HFF-Myc (cell line): Measurements from ENCODE around the gene XYLB.
"Not testable (repeated sequence)": the region's sequence is repeated elsewhere in the genome, so short reads cannot be mapped to it uniquely, and the experiment has no call there.

Source experiments
- DNase-seq: peaks from one replicate; pipeline ENCODE4 v3.0.0-alpha.2; 2011; ENCODE audit warnings: low read depth; ENCODE audit errors: extremely low read depth
- H3K4me3 ChIP-seq: replicated peaks from 2 replicates; pipeline ENCODE4 v1.5.1; 2011; ENCODE audit warnings: low read depth, mild to moderate bottlenecking, control low read depth, low read length
- TF ChIP-seq, protein P1 (sequence below): IDR thresholded peaks from 2 replicates; pipeline ENCODE4 v1.5.1; 2012; ENCODE audit warnings: mild to moderate bottlenecking, low read depth, low read length, control low read depth; ENCODE audit errors: missing control alignments

Gene XYLB

DNA sequence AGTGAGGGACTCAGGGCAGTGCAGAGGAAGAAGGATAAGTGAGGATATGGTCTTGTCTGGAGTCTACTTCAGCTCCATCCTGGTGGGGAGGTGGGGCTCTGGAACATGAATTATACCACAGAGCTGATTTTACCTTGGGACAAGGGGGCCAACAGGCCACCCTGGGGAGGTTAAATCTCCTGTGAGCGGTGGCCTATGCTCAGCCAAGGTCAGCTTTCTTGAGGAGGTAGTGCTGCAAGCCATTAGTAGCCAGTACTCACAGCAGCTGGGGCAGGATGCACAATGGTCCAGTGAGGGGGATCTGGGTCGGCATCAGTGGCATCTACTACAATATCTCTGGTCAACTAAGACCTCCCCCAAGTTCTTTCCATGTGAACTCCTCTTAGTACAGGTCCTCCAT is 49.7 kb downstream of the XYLB start:
- H3K4me3 ChIP-seq, result no peak overlapping the region
- TF ChIP-seq, protein P1, sequence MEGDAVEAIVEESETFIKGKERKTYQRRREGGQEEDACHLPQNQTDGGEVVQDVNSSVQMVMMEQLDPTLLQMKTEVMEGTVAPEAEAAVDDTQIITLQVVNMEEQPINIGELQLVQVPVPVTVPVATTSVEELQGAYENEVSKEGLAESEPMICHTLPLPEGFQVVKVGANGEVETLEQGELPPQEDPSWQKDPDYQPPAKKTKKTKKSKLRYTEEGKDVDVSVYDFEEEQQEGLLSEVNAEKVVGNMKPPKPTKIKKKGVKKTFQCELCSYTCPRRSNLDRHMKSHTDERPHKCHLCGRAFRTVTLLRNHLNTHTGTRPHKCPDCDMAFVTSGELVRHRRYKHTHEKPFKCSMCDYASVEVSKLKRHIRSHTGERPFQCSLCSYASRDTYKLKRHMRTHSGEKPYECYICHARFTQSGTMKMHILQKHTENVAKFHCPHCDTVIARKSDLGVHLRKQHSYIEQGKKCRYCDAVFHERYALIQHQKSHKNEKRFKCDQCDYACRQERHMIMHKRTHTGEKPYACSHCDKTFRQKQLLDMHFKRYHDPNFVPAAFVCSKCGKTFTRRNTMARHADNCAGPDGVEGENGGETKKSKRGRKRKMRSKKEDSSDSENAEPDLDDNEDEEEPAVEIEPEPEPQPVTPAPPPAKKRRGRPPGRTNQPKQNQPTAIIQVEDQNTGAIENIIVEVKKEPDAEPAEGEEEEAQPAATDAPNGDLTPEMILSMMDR, result no peak
- no peak for DNase-seq

DNA sequence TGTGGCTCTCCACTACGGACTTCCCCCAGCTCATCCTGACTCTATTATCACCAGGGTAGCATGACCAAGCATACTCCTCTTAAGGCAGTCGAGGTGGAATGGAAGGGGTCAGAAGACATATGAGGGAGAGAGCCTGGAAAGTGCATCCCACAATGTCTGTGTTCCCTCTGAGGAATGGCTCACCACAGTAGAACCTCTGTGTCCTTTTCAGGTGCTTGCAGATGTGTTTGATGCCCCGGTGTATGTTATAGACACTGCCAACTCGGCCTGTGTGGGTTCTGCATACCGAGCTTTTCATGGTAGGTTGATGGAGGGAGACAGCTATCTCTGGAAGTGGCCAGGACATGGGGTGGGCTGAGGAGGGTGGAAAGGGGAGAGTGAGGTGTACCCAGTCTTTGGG is 50.3 kb downstream of the XYLB start:
- H3K4me3 ChIP-seq, result no peak overlapping the region
- TF ChIP-seq, protein P1, result no peak
- no peak for DNase-seq

GRCh38 chr3:38397320-38397719 is 50.7 kb downstream of the XYLB start:
- H3K4me3 ChIP-seq, result no peak overlapping the region
- DNase-seq, result peak; percentile 4
- TF ChIP-seq, protein P1, result no peak

DNA sequence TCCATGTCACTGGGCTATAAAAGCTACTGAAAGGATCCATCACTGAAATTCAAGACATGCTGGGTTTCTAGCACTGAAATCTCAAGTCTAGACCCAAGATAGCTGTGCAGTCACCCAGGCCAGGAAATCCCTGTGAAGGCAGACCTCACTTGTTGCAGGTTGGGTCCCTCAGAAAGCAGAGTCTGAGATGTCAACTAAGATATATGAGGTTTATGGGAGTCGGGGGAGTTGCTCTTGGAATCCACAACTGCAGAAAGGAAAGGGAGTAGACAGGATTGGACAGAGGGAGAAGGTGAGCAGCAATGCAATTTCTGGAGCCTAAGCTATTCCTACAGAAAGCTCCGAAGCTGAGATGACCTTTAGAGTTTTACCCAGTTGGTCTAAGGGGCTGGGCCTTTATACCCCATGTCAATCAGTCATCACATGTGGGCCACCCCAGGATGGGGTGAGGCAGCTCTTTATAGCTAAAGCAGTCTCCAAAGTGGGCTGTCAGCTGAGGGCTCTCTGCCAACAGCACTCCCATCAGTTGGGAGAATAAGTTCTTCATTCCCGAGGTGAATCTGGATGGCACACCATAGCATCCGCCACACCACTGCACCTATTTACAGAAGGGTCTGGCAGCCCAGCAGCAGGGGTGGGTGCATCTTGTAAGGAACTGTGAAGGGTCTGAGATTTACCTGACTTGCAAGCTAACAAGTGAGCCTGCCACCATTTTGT is 54.8 kb downstream of the XYLB start:
- TF ChIP-seq, protein P1, result no peak
- DNase-seq, result no peak
- H3K4me3 ChIP-seq, result no peak overlapping the region

GRCh38 chr3:38404286-38404685 is 57.7 kb downstream of the XYLB start:
- H3K4me3 ChIP-seq, result no peak overlapping the region
- TF ChIP-seq, protein P1, result no peak
- peak; percentile 3 for DNase-seq

DNA sequence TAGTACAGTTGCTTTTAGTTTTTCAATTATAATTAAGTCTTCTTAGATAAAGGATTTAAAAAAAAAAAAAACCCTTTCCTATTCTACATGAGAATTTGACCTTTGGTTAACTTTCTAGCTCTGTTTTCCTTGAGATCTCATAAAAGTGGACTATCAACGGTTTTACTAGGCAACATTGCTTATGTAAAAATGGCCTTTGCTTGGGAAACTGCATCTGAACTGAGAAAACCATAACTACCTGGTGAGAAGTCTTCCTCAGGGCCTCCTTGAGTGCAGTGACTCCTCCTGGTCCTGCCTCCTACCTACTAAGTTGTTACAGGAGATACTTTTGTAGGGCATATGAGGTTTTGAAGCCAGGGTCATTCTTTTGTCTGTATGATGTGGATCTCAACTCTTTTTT is 65.0 kb downstream of the XYLB start:
- TF ChIP-seq, protein P1, result no peak
- H3K4me3 ChIP-seq, result no peak overlapping the region
- DNase-seq, result no peak

- DNase-seq, H3K4me3 ChIP-seq: not testable (repeated sequence)
Observed at GRCh38 chr3:38420758-38421157, 74.2 kb downstream of the XYLB start.
